Measurements from ENCODE around the gene ZBP1.

DNA sequence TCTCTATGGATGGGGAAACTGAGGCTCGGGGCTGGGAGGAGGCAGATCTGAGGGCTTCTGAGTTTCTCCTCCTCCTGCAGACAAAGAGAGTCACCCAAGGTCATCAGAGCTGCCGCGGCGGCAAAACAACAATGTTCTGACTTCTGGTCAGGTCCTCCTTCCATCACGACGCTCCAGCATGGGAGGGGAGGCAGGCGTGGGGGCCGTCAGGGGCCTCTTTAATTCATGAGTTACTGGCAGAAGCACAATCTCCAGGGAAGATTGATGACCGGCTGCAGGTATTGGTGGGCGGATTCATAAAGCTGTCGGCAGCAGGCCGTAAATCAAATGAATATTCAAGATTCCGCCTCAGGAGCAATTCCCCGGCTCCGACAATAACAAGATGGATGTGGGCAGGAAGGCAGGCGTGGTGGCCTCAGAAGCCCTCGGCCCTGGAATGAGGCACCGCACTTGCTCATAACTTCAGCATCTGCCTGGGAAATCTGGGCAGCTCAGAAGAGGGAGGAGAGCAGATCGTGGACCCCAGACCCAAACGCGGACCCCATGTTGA is 40.3 kb downstream of the ZBP1 start:
- TF ChIP-seq, protein P1, sequence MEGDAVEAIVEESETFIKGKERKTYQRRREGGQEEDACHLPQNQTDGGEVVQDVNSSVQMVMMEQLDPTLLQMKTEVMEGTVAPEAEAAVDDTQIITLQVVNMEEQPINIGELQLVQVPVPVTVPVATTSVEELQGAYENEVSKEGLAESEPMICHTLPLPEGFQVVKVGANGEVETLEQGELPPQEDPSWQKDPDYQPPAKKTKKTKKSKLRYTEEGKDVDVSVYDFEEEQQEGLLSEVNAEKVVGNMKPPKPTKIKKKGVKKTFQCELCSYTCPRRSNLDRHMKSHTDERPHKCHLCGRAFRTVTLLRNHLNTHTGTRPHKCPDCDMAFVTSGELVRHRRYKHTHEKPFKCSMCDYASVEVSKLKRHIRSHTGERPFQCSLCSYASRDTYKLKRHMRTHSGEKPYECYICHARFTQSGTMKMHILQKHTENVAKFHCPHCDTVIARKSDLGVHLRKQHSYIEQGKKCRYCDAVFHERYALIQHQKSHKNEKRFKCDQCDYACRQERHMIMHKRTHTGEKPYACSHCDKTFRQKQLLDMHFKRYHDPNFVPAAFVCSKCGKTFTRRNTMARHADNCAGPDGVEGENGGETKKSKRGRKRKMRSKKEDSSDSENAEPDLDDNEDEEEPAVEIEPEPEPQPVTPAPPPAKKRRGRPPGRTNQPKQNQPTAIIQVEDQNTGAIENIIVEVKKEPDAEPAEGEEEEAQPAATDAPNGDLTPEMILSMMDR (IDR thresholded peaks at IDR 0.05) = no peak
- TF ChIP-seq POLR2AphosphoS5 (IDR thresholded peaks at IDR 0.05) = no peak
